Measurements from ENCODE around the gene CAPS2. TPM values are rescaled to one million over a fixed set of nuclear protein-coding genes. Genes with fewer than 3 reads are reported as not detected.

CAPS2 gene
- total RNA-seq, 4 donors from 2014 or later, result 1.4 to 7.4 (median 5.1) TPM

- intact Hi-C loops (cut with DNase I; ENCODE audit: low total_unique reads), result no loop called here
- DNase-seq (ENCODE audit: low spot score in 2 of 2), result no peak
- WGBS, 2 donors, result 79 to 83% methylated on average over 1 of the region's 1 CpG
- TF ChIP-seq POLR2A (IDR thresholded peaks at IDR 0.05) (no peak), CTCF (IDR thresholded peaks at IDR 0.05) (no peak)
- H3K4me3 ChIP-seq (ENCODE audit: low read depth, poor library complexity, severe bottlenecking), result no peak overlapping the region
Measured at GRCh38 chr12:75291014-75291413, 39.1 kb downstream of the CAPS2 start.

- TF ChIP-seq POLR2A (IDR thresholded peaks at IDR 0.05) (no peak), CTCF (IDR thresholded peaks at IDR 0.05) (no peak)
- DNase-seq (ENCODE audit: low spot score in 2 of 2), result no peak
- intact Hi-C loops (cut with DNase I; ENCODE audit: low total_unique reads), result no loop called here
- no peak overlapping the region for H3K4me3 ChIP-seq (ENCODE audit: low read depth, poor library complexity, severe bottlenecking)
- WGBS, 2 donors, result 68 to 71% methylated on average over 1 of the region's 1 CpG
Measured at GRCh38 chr12:75289753-75290152, 40.4 kb downstream of the CAPS2 start.

GRCh38 chr12:75288860-75289259, 41.3 kb downstream of the CAPS2 start:
- intact Hi-C loops (cut with DNase I; ENCODE audit: low total_unique reads), result no loop called here
- TF ChIP-seq CTCF (IDR thresholded peaks at IDR 0.05) (no peak), POLR2A (IDR thresholded peaks at IDR 0.05) (no peak)
- no peak overlapping the region for H3K4me3 ChIP-seq (ENCODE audit: low read depth, poor library complexity, severe bottlenecking)
- WGBS, 2 donors, result 79 to 85% methylated on average over 1 of the region's 1 CpG
- no peak for DNase-seq (ENCODE audit: low spot score in 2 of 2)

- WGBS, 2 donors, result 90 to 96% methylated on average over 2 of the region's 2 CpGs
- no peak for DNase-seq (ENCODE audit: low spot score in 2 of 2)
- intact Hi-C loops (cut with DNase I; ENCODE audit: low total_unique reads), result no loop called here
- H3K4me3 ChIP-seq (ENCODE audit: low read depth, poor library complexity, severe bottlenecking), result no peak overlapping the region
- no peak for TF ChIP-seq POLR2A (IDR thresholded peaks at IDR 0.05)
- no peak for TF ChIP-seq CTCF (IDR thresholded peaks at IDR 0.05)
Measured at GRCh38 chr12:75275702-75276101, 54.4 kb downstream of the CAPS2 start.

GRCh38 chr12:75271576-75271975, 58.5 kb downstream of the CAPS2 start:
- intact Hi-C loops (cut with DNase I; ENCODE audit: low total_unique reads), result no loop called here
- no peak overlapping the region for H3K4me3 ChIP-seq (ENCODE audit: low read depth, poor library complexity, severe bottlenecking)
- 51 to 61% methylated on average over 5 of the region's 5 CpGs for WGBS, 2 donors
- DNase-seq (ENCODE audit: low spot score in 2 of 2), result no peak
- TF ChIP-seq POLR2A (IDR thresholded peaks at IDR 0.05), result no peak
- TF ChIP-seq CTCF (IDR thresholded peaks at IDR 0.05), result no peak

GRCh38 chr12:75270157-75270556, 60.0 kb downstream of the CAPS2 start:
- 84 to 85% methylated on average over 4 of the region's 4 CpGs for WGBS, 2 donors
- no peak for DNase-seq (ENCODE audit: low spot score in 2 of 2)
- TF ChIP-seq POLR2A (IDR thresholded peaks at IDR 0.05) (no peak), CTCF (IDR thresholded peaks at IDR 0.05) (no peak)

More at GRCh38 chr12:75270157-75270556, 60.0 kb downstream of the CAPS2 start:
- H3K4me3 ChIP-seq (ENCODE audit: low read depth, poor library complexity, severe bottlenecking), result no peak overlapping the region
- intact Hi-C loops (cut with DNase I; ENCODE audit: low total_unique reads), result no loop called here
